ENCODE results near the gene SFT2D1.
"Not testable (repeated sequence)": the region's sequence is repeated elsewhere in the genome, so short reads cannot be mapped to it uniquely, and the experiment has no call there.

SFT2D1 gene

GRCh38 chr6:166342349-166343149, at the start of gene SFT2D1:
SFT2D1 (minus strand) TSS chr6:166342545; CDS start chr6:166342481, 64 bp downstream.
- DNase-seq (ENCODE audit: low read depth in 2 of 2), result peak; percentile 60 to 73

DNA sequence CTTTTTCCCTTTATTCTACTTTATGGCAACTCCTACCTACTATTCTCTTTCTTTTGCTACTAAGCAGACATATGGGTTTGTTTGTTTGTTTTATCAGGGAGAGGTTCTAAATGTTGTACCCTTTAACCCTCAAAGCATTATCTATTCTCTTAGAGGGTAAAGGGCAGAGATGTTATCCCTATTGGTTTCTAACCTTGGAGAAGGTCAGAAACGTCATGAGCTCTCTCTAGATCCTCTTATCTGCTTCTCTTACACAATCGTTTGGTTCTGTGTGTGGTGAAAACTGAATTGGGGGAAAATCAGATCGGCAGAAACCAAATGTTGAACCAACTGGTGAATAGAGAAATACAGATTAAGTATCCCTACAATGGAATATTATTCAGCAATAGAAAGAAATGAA, 46.8 kb upstream of the SFT2D1 start:
- DNase-seq (ENCODE audit: low read depth in 2 of 2), result no peak

DNA sequence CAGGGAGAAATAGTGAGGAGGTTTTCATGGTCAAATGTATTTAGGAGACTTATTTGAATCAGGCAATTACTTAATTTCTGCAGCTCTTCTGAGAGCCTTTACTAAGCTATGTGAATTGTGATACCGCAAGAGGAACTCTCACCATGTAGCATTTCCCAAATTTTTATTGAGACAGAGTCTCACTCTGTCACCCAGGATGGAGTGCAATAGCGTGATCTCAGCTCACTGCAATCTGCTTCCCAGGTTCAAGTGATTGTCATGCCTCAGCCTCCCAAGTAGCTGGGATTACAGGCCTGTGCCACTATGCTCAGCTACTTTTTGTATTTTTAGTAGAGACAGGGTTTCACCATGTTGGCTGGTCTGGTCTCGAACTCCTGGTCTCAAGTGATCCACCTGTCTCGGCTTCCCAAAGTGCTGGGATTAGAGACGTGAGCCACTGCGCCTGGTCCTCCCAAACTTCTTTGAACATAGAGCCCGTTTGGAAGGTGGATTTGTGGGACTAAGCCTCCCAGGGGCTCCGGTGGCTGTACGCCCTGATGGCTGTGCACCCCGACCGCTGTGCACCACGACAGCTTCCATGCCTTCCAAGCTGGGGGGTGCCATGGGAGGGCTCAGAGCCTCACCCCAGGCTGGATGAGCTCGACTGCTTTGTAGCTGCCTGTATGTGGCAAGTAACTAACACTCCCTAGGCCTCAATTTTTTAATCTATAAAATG, 46.1 kb upstream of the SFT2D1 start:
- DNase-seq (ENCODE audit: low read depth in 2 of 2), result no peak

DNA sequence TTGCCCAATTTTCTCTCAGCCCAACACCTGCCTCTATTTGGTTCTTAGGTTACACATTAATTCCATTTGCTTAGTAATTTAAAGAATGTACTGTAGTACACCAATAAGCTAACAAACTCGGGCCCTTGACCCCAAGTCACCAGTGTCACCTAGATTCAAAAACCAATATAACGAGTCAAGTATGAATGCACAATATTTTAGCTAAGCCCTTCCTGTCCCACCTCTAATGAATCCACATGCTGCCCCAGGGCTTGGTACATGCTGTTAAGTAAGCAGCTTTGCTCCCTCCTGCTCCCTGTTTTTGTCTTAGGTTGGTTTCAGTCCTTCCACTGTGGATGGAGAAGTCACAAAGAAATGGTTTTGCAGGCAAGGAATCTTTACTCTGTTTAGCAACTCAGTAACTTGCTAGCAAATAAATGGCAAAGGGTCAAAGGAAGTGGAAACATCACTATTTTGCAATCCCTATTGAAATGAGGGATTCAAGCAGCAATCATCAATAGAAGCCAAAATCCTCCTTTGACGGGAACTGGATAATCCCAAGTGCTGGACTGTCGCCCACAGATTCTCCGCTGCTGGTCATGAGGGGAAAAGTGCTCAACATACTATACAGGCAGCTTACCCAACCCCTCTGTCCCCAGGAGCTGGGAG, 45.4 kb upstream of the SFT2D1 start:
- DNase-seq (ENCODE audit: low read depth in 2 of 2), result no peak

DNA sequence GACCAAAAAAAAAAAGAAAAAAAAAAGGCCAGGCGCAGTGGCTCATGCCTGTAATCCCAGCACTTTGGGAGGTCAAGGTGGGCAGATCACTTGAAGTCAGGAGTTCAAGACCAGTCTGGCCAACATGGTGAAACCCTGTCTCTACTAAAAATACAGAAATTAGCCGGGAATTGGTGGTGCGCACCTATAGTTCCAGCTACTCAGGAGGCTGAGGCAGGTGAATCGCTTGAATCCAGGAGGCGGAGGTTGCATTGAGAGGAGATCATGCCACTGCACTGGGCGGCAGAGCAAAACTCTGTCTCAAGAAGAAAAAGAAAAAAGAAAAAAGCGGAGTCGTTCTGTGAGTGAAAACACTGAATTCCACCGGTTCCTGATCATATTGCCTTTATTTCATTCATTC, 44.8 kb upstream of the SFT2D1 start:
- DNase-seq (ENCODE audit: low read depth in 2 of 2), result not testable (repeated sequence)

DNA sequence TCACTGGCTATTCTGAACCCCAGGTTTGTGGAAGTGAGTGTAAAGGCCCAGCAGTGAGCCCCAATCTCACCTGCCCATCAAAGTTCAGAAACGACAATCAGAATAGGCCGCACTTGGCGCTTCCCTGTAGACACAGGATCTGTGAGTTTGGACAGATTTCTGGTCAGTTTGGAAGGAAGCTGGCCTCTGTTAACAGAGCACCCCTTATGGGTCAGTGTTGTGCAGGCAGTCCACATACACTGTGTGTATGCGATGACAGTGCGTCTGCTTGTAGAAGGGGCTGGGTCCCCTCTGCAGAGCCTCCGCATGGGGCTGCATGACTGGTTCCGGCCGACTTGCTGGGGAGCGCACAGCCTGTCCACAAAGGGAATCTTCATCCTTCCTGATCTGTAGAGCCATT, 43.8 kb upstream of the SFT2D1 start:
- no peak for DNase-seq (ENCODE audit: low read depth in 2 of 2)

DNA sequence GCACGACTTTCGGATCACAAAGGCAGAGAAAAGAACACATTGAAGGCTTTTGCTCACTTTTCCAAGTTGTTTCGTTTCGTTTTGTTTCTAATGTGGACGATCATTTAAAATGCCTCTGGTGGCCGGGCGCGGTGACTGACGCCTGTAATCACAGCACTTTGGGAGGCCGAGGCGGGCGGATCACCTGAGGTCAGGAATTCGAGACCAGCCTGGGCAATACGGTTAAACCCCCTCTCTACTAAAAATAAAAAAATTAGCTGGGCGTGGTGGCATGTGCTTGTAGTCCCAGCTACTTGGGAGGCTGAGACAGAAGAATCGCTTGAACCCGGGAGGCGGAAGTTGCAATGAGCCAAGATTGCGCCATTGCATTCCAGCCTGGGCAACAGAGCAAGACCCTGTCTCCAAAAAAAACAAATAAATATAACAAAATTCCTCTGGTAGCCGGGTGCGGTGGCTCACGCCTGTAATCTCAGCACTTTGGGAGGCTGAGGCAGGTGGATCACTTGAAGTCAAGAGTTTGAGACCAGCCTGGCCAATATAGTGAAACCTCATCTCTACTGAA, 41.5 kb upstream of the SFT2D1 start:
- DNase-seq (ENCODE audit: low read depth in 2 of 2), result not testable (repeated sequence)

DNA sequence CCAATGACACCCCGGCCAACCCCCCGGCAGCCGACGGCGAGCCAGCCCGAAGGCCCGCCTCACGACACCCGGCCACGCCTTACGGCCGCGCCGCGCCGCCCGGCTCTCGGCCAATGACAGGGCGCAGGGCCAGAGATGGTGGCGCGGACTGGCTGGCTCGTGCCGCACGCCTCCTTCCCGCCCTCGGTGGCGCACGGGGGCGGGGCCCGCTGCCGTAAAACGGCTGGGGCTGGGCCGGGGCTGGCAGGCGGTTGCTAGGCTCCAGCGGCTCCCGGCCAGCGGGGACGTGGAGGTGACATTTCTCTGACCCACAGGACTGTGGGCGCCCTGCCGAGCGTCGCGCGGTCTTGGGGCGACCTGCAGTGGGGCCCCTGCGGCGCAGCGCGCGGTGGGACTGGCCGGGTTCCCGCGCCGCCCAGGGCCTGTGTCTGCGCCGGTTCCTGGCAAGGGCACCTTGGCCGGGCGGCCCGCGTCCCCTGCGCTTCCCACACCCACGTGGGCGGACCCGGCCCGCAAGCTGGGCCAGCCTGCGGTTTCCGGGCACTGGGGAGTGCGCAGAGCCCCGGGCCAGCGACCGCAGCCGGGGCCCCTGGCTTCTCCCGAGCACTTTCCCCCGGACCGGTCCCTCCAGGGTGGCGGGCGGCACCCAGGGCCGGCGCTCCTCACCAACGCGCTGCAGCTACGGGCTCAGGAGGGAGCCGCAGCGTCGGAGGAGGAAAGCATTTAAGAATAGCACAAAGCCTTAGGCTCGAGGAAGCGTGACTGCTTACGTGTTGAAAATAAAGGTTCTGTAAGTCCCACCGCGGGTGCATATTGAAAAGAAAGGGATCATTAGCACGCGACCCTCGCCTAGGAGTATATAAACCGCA, 40.8 kb upstream of the SFT2D1 start, which contains the start of gene MPC1:
Gene MPC1, minus strand, starts transcription at position 8 of the 869 bp plus-strand sequence. CDS start 64 bp downstream, outside the sequence.
- DNase-seq (ENCODE audit: low read depth in 2 of 2), result peak; percentile 87 to 89

DNA sequence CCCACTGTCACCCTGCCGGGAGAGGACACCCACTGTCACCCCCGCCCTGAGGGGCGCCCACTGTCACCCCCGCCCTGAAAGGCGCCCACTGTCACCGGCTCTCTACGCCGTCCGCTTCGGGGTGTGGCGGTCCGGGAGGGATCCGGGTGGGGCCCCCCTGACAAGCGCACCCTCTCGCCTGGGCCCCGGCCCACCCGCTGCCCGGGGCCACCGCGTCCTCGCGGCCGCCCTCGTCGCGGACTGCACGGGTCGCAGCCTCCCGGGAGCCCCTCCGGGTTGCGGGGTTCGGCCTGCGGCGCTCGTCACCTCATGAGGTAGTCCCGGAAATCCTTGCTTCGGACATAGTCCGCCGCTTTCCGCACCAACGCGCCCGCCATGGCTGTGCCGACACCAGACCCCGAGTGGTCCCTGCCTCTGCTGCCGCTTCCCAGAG, 40.2 kb upstream of the SFT2D1 start:
- DNase-seq (ENCODE audit: low read depth in 2 of 2), result no peak

DNA sequence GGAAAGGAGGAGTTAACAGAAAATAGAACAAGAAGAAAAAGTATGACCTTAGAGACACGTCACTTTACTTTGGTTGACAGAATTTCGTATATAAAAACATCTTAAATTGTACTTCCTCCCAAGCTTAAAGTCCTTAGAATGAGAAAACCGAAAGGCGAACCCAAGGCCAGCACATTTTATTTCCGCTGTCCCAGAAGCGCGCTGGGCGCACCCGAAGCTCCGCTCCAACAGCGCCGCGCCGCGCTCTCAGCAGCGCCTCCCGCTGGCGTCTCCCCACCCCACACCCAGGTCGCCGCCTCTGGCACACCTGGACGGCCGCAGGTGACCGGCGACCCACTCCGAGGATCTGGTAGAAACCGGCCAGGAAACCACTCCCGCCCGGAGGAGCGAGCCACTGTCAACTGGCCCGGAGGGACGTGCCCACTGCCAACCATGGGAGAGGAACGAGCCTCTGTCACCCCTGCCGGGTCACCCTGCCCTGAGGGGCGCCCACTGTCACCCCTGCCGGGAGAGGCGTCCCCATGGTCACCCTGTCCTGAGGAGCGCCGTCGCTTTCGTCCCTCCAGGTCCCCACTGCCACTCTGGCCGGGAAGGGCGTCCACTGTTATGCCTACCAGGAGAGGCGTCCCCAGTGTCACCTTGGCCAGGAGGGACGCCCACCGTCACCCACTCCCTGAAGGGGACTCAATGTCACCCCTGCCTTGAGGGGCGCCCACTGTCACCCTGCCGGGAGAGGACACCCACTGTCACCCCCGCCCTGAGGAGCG, 39.6 kb upstream of the SFT2D1 start:
- DNase-seq (ENCODE audit: low read depth in 2 of 2), result peak; percentile 52 to 60

DNA sequence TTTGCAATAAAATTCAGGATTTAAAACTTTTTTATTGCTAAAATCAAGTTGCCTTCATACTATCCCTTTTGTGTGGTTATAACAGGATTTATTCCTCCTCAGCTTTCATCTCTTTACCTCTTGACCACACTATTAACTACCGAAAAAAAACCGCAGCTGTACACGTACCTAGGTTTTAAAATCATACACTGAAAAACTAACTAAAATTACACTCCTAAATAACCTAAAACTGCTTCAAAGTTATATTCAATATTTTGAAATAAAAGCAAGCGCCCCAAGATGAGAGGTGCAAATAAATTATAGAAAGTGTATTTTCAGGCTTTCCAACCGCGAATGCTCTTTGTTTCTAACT, 39.0 kb upstream of the SFT2D1 start:
- no peak for DNase-seq (ENCODE audit: low read depth in 2 of 2)

- DNase-seq (ENCODE audit: low read depth in 2 of 2), result no peak
Measured at GRCh38 chr6:166379800-166380199, 37.5 kb upstream of the SFT2D1 start.

DNA sequence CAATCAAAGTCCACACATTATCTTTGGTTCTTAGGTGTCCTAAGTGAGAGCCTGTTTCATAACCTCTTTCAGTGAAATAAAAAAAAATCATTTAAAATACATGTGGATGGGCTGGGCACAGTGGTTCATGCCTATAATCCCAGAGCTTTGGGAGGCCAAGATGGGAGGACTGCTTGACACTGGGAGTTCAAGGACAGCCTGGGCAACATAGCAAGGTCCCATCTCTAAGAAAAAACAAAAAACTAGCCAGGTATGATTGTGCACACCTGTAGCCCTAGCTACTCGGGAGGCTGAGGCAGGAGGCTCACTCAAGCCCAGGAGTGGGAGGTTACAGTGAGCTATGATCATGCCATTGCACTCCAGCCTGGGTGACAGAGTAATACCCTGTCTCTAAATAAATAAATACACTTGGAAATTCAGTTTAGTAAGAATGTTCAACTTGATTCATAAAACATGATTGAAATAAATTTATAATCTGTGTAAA, 36.8 kb upstream of the SFT2D1 start:
- DNase-seq (ENCODE audit: low read depth in 2 of 2), result no peak

DNA sequence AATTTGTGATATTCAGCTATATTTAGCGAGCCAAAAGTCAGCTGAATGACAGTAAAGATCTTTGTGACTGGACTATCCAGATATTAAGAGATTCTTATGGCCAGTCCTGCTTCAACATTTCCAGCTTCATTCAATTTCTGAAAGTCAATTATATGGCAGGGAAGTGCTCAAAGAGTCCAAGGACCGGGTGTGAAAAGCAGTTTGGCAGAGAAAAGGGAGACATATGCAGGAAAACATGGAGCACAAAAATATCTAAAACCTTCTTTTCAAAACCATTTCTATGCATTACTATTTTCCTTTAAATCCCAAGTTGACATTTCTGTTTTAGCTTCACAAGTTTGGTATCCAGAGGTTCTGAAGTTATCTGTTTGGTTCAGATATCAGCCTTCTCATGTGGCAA, 35.4 kb upstream of the SFT2D1 start:
- no peak for DNase-seq (ENCODE audit: low read depth in 2 of 2)

DNA sequence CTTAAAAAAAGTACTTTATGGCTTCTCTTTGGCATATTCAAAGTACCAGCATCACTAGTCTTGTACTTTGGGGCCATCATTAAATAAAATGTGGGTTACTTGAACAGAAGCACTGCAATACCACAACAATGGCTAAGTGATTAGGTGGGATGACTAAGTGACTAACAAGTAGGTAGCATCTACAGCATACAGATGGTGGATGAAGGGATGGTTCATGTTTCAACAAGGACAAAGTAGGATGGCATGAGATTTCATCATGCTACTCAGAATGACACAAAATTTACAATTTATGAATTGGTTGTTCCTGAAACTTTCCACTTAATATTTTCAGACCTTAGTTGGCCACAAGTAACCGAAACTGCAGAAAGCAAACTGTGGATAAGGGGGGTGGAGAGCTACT, 32.7 kb upstream of the SFT2D1 start:
- DNase-seq (ENCODE audit: low read depth in 2 of 2), result no peak

DNA sequence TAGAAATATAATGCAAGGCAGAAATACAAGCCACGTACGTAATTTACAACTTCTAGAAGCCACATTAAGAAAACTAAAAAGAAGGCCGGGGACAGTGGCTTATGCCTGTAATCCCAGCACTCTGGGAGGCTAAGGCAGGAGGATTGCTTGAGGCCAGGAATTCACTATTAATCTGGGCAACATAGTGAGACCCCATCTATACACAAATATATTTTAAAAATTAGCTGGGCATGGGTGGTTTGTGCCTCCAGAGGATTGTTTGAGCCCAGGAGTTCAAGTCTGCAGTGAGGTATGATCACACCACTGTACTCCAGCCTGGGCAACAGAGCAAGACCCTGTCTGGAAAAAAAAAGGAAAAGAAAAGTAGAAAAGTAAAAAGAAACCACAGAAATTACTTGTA, 28.1 kb upstream of the SFT2D1 start:
- no peak for DNase-seq (ENCODE audit: low read depth in 2 of 2)

DNA sequence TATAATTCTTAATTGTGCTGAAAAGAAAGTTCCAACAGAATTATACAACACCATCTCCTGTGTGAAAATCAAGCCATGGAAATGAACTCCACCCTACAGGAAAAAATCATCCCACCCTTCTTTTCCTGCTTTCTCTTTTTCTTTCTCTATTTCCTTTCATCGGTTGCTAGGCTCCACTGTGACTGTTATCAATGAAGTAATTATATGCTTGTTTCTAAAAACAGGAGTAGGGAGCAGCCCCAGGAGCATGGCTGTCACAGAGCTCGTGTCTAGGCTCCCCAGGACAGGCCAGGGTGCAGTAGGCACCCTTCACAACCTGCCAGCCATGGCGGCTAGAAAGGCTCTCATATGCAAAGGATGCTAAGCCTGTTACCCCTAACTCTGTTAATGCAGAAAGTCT, 27.4 kb upstream of the SFT2D1 start:
- no peak for DNase-seq (ENCODE audit: low read depth in 2 of 2)

DNA sequence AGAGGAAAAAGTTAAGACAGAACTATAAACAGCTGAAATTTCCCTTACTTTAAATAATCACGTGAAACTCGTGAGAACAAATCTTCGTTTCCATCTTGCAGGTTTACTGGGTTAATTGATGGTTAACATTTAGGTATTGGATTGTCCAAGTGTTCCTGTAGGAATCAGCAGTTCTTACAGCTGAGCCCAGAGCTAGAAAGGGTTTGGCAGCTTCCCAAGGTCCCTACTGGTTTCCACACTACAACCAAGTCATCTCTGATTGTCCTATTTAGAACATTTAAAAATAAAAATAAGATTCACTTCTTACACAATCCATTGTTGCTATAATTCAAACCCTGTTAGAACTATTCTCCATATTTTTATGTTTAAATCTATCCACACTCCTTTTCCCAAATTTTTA, 24.6 kb upstream of the SFT2D1 start:
- DNase-seq (ENCODE audit: low read depth in 2 of 2), result no peak

- DNase-seq (ENCODE audit: low read depth in 2 of 2), result no peak
Measured at GRCh38 chr6:166365806-166366205, 23.5 kb upstream of the SFT2D1 start.

DNA sequence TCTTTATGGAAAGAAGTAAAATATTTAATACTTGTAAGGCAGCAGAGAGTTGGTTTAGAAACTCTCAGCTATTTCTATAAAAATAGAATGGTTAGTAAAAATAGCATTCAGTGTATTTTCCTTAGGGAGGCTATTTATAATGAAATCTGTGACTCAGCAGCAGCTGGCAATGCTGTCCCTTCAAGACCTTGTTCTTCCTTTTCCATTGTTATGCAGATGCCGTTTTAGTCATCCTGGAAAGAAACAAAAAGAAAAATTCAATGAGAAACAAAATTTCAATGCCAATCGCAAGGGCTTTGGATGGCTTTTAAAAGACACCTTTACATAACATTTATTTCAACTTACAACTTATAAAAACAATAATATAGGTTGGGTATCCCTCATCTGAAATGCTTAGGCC, 22.9 kb upstream of the SFT2D1 start:
- no peak for DNase-seq (ENCODE audit: low read depth in 2 of 2)

Data from activated CD4-positive, alpha-beta T cell treated with anti-CD3 and anti-CD28 coated beads for 24 hours (primary cell).